CD4-positive, alpha-beta T cell treated with Interleukin-15 for 4 hours (primary cell): ENCODE data around the gene SRA1.
"Not testable (repeated sequence)": the region's sequence is repeated elsewhere in the genome, so short reads cannot be mapped to it uniquely, and the experiment has no call there.

Experiments
- DNase-seq: peaks from one replicate; pipeline ENCODE4 v3.0.0-alpha.2; 2020; ENCODE audit warnings: low spot score

The SRA1 gene

GRCh38 chr5:140557136-140557805, at the start of gene SRA1:
Gene SRA1, minus strand, starts transcription at chr5:140557473. Its CDS starts 21 bp downstream, at chr5:140557452.
- DNase-seq, result peak; percentile 83

DNA sequence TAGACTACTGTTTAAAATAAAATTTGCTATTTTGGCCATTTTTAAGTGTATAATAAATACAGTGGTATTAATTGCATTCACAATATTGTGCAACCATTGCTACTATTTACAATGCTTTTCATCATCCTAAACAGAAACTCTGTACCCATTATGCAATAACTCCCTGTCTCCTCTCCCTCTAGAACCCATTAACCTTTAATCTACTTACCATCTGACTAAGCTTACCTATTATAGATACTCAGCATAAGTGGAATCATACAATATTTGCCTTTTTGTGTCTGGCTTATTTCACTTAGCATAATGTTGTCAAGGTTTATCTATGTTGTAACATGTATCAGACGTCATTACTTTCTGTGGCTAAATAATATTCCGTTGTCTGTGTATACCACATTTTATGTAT, 49.8 kb upstream of the SRA1 start:
- DNase-seq, result no peak

- no peak for DNase-seq
Measured at GRCh38 chr5:140605879-140606278, 48.6 kb upstream of the SRA1 start.

GRCh38 chr5:140603734-140604133, 46.5 kb upstream of the SRA1 start:
- no peak for DNase-seq

- DNase-seq, result not testable (repeated sequence)
Measured at GRCh38 chr5:140603446-140603698, 46.1 kb upstream of the SRA1 start.

- no peak for DNase-seq
Measured at GRCh38 chr5:140602147-140602546, 44.9 kb upstream of the SRA1 start.

DNA sequence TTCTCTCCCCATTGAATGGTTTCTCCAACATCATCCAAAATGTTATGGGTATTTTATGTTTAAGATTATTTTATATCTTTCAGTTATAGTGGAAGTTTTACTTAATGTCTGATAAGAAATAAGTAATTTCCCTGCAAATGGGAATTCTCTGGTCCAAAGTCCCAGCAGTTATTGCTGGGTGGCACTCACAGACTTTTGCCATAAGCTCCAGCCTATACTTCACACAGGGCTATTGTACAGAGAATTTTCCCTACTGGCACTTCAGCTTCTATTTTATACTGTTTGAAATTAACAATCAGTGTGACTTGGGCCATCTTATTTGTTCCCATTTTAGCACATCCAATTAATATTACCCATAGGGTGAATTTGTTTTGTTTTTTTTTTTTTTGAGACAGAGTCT, 42.8 kb upstream of the SRA1 start:
- no peak for DNase-seq

- DNase-seq, result no peak
Measured at GRCh38 chr5:140598836-140599235, 41.6 kb upstream of the SRA1 start.

GRCh38 chr5:140596321-140596741, 39.1 kb upstream of the SRA1 start:
- DNase-seq, result no peak

DNA sequence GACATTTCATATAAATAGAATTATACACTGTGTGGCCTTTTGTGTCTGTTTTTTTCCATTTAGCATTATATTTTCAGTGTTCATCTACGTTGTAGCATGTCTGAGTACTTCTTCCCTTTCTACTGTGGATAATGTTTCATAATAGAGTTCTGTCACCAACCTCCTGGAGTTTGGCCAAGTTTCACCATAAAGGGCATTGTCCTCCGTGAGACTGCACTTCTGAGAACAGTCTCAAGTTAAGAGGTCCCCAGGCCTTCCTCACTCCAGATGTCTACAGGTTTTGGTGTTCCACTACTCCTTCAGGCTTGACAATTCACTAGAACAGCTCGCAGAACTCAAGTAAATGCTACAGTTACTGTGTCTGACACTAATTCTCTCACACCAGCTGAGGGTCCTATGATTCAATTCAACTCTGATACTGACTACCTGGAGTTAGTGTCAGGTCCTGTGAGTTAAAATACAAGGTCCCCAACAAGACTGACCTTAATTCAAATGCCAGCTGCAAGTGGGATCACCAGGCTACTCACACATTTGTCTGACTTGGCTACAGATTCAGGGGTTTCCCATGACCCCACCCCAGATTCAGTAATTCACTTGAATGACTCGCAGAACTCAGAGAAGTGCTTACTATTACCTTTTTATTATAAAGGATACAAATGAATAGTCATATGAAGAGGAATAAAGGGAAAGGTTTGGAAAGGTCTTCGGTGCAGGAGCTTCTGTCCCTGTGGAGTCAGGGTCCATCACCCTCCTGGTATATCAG, 38.4 kb upstream of the SRA1 start:
- no peak for DNase-seq

GRCh38 chr5:140594169-140594568, 36.9 kb upstream of the SRA1 start:
- DNase-seq, result no peak

GRCh38 chr5:140593070-140593469, 35.8 kb upstream of the SRA1 start:
- DNase-seq, result not testable (repeated sequence)

DNA sequence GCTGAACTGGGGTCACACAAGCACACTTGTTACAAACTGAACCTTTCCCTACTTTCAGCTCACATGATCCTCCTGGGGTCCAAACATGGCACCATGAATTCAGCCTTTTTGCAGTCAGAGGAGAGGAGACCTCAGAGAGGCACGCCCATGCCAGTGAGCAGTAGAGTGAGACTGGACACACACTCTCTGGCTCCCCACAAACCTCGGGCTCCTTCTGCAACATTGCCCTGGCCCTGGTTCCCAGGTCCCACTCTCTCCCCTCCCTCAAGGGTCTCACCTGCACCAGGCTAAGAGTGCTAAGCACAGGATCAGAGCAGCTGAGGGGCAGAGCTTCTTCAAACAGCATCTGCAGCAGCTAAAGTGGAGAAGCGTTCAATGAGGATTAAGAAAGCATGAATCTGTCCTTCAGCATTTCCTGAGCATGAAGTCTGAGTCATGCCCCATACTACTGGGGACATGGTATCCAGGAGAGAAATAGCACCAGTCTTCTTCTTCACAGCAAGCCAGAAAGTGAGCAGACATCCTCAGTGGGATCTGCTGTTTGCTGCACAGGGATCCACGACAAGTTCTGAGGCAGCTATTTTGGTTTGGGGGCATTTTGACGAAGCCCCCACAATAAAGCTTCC, 34.6 kb upstream of the SRA1 start:
- no peak for DNase-seq

GRCh38 chr5:140590861-140591260, 33.6 kb upstream of the SRA1 start:
- no peak for DNase-seq

GRCh38 chr5:140588311-140589070, 31.2 kb upstream of the SRA1 start:
- no peak for DNase-seq

DNA sequence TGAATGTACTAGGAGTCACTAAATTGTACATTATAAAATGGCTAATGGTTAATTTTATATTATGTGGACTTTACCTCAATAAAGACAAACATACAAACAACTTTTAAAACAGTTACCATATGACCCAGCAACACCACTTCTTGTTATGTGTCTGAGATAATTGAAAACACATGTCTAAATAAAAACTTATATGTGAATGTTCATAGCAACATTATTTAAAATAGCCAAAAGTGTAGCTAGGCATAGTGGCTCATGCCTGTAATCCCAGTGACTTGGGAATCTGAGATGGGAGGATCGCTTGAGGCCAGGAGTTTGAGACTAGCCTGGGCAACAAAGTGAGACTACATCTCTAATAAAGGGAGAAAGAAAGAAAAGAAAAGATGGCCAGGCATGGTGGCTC, 30.2 kb upstream of the SRA1 start:
- no peak for DNase-seq

- not testable (repeated sequence) for DNase-seq
Measured at GRCh38 chr5:140579188-140579747, 22.0 kb upstream of the SRA1 start.

DNA sequence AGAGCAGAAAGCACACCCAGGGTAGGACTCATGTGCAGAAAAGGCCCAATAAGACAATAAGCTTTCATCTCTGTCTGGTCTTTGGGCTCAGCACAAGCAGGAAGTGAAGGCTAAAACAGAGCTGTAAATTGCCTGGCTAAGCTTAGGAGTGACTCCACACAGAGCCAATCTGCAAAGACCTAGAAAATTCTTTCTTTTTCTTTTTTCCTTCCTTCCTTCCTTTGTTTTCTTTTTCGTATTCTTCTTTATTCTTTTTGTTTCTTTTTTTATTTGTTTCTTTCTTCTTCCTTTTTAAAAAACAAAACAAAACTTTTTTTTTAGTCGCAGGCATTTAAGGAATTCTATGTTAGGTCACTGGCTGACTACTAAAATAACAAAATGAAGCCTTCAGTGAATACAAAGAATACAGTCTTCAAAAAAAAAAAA, 19.5 kb upstream of the SRA1 start:
- DNase-seq, result no peak

- no peak for DNase-seq
Measured at GRCh38 chr5:140575309-140575708, 18.0 kb upstream of the SRA1 start.

DNA sequence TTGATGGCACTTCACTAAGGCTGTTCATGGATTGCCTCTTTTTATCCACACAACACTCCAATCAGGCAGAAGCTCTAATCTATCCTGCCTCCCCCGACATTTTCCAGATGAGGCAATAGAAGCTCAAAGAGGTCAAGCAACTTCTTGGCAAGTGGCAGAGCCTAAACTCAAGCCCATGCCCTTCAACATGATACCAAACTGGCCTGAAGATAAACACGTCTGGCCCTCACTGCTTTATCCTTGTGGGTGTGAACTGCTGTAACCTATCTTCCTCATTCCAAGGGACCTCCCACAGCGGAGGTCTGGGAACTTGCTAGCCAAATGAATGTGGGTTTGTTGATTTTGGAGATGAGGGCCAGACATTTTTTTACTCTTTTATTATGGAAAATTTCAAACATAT, 16.9 kb upstream of the SRA1 start:
- DNase-seq, result no peak

DNA sequence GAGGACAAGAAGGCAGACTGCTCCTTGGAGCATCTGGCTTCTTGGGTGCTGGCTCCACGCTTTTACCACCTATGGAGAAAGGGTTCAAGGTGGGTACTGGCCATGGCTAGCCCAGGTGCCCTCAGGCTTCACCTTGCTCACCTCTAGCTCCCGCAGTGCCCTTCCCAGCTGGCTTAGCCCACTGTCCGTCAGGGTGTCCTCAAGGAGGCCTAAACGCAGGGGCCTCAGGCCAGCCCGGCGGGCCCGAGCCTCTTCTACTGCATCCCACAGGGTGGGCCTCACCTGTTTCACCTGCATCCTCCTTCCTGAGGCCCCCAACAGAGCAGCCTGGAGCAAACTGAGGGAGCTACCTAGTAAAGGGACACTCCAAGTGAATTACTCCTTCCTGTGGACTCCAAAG, 16.4 kb upstream of the SRA1 start:
- no peak for DNase-seq

DNA sequence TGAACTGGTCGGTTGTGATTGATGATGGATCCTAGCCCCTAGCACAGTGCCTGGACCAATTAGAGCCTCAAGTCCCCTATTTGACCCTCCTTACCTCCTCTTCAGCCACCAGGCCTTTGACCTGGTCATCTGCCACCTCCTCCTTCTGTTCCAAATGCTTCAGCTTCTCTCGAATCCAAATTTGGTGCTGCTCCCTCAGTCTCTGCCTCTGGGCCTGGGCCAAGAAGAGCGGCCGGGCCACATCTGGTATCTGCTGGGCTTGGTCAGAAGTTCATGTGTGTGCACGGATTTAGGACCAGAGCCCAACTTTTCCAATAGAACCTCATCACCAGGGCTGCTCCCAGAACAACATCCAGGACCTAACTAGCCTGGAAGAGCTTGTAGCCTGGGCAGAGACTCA, 13.8 kb upstream of the SRA1 start:
- no peak for DNase-seq
